Raji (cell line): ENCODE results near the gene FRS2.

Experiments
- POLR2A ChIP-seq: IDR thresholded peaks from 2 replicates; pipeline ENCODE4 v1.6.1; 2011; ENCODE audit warnings: low read depth, low read length, control low read depth; ENCODE audit not compliant: insufficient read depth

Gene FRS2

GRCh38 chr12:69509904-69510827 lies 40.0 kb downstream of the FRS2 start:
- TF ChIP-seq POLR2A, result no peak

- TF ChIP-seq POLR2A, result no peak
These were observed 40.8 kb downstream of the FRS2 start for GRCh38 chr12:69511016-69511415.

- TF ChIP-seq POLR2A, result no peak
These were observed 41.5 kb downstream of the FRS2 start for GRCh38 chr12:69511469-69512267.

- no peak for TF ChIP-seq POLR2A
These were observed 42.6 kb downstream of the FRS2 start for GRCh38 chr12:69512820-69513219.

- no peak for TF ChIP-seq POLR2A
These were observed 43.1 kb downstream of the FRS2 start for GRCh38 chr12:69513297-69513696.

GRCh38 chr12:69514111-69514510 lies 43.9 kb downstream of the FRS2 start:
- no peak for TF ChIP-seq POLR2A

GRCh38 chr12:69514845-69515244 lies 44.7 kb downstream of the FRS2 start:
- no peak for TF ChIP-seq POLR2A

GRCh38 chr12:69515394-69515930 lies 45.3 kb downstream of the FRS2 start:
- no peak for TF ChIP-seq POLR2A

GRCh38 chr12:69516950-69517349 lies 46.8 kb downstream of the FRS2 start:
- no peak for TF ChIP-seq POLR2A

- TF ChIP-seq POLR2A, result no peak
These were observed 47.2 kb downstream of the FRS2 start for GRCh38 chr12:69517406-69517805.

- TF ChIP-seq POLR2A, result no peak
These were observed 49.7 kb downstream of the FRS2 start for GRCh38 chr12:69519871-69520270.

- no peak for TF ChIP-seq POLR2A
These were observed 53.5 kb downstream of the FRS2 start for GRCh38 chr12:69523433-69524330.

GRCh38 chr12:69524331-69524630 lies 54.1 kb downstream of the FRS2 start:
- TF ChIP-seq POLR2A, result no peak

GRCh38 chr12:69524755-69525469 lies 54.7 kb downstream of the FRS2 start:
- TF ChIP-seq POLR2A, result no peak

GRCh38 chr12:69527506-69528272 lies 57.5 kb downstream of the FRS2 start:
- TF ChIP-seq POLR2A, result no peak
